Measurements from ENCODE around the gene FRMD4B.

Gene FRMD4B

GRCh38 chr3:69367586-69367985, 18.3 kb downstream of the FRMD4B start:
- FAIRE-seq (no peak), DNase-seq (ENCODE audit: insufficient read length, low spot score) (no peak)
- no peak for TF ChIP-seq POLR2A (IDR thresholded peaks at IDR 0.05; ENCODE audit: low read depth, low read length)

DNA sequence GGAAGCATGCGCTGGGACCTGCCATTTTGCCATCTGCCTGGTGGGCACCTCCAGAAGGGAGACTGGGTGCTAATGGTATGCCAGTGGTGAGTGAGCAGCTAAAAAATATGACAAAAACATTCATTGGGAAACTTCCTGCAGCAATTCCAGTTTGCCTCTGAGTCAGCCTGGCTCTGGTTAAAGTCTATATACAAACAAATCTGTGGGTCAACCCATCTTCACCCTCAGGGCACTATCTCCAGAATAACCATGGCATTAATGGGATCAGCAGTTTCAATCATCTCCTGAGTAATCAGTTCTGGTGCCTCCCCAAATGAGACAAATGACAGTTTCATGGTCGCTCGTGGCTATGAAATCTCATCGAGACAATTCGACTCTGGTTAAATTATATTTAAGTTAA, 21.5 kb downstream of the FRMD4B start:
- no peak for DNase-seq (ENCODE audit: insufficient read length, low spot score)
- FAIRE-seq = no peak
- no peak for TF ChIP-seq POLR2A (IDR thresholded peaks at IDR 0.05; ENCODE audit: low read depth, low read length)

GRCh38 chr3:69360690-69361089, 25.2 kb downstream of the FRMD4B start:
- no peak for TF ChIP-seq POLR2A (IDR thresholded peaks at IDR 0.05; ENCODE audit: low read depth, low read length)
- FAIRE-seq (no peak), DNase-seq (ENCODE audit: insufficient read length, low spot score) (no peak)

- DNase-seq (ENCODE audit: insufficient read length, low spot score) = no peak
- TF ChIP-seq POLR2A (IDR thresholded peaks at IDR 0.05; ENCODE audit: low read depth, low read length) = no peak
- FAIRE-seq = no peak
These were observed 26.0 kb downstream of the FRMD4B start for GRCh38 chr3:69359916-69360315.

- no peak for TF ChIP-seq POLR2A (IDR thresholded peaks at IDR 0.05; ENCODE audit: low read depth, low read length)
- FAIRE-seq = no peak
- no peak for DNase-seq (ENCODE audit: insufficient read length, low spot score)
These were observed 26.5 kb downstream of the FRMD4B start for GRCh38 chr3:69359339-69359893.

DNA sequence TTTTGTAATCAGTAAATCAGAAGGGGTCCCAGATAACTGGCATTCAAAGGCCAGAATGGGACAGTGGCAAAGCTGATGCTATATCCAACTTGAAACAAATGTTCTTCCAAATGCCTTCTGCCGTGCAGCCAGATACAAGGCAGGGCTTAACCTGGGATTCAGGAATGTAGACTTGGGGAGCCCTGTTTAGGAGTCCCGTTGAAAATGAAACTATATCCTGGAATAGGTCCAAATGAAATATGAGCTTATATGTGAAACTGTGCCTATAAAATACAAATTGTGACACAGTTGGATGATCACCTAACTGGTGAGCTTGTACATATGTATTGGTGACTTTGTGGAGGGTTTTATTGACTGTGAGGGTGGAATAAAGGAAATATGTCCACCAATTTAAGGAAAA, 28.7 kb downstream of the FRMD4B start:
- no peak for FAIRE-seq
- no peak for TF ChIP-seq POLR2A (IDR thresholded peaks at IDR 0.05; ENCODE audit: low read depth, low read length)
- no peak for DNase-seq (ENCODE audit: insufficient read length, low spot score)

DNA sequence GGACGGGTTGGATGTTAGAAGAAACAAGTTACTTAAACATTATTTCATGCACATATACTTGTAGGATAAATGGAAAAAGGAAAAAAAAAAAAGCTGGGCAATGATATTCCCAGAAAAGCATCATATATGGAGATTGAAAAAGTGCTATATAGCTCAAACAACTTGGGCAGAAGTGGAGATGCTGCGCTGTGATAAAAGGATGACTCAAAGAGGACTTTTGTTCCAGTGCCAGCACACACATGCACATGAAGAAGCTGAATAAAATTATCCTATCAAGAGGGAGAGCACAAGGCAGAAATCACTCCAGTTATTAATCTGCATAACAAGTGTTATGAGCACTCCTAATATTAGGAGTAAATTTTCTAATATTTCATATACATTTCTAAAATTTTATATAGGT, 30.9 kb downstream of the FRMD4B start:
- no peak for FAIRE-seq
- no peak for DNase-seq (ENCODE audit: insufficient read length, low spot score)
- TF ChIP-seq POLR2A (IDR thresholded peaks at IDR 0.05; ENCODE audit: low read depth, low read length) = no peak

DNA sequence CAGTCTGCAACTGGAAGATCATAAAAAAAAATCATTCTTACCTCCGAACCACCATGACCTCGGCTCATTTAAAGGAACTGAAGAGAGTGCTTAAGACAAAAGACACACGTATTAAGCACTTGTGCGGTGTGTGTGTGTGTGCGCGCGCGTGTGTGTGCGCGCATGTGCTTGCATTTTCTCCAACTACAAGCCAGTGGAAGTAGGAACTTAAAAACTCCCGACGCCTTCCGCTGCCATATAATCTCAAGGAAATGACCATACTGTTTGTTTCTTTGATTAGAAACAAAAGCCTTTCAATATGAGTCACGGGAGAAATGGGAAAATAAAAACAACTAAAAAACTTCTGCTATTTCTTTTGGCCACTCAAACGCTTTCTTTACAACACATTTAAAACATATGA, 32.4 kb downstream of the FRMD4B start:
- FAIRE-seq (no peak), DNase-seq (ENCODE audit: insufficient read length, low spot score) (no peak)
- TF ChIP-seq POLR2A (IDR thresholded peaks at IDR 0.05; ENCODE audit: low read depth, low read length) = no peak

DNA sequence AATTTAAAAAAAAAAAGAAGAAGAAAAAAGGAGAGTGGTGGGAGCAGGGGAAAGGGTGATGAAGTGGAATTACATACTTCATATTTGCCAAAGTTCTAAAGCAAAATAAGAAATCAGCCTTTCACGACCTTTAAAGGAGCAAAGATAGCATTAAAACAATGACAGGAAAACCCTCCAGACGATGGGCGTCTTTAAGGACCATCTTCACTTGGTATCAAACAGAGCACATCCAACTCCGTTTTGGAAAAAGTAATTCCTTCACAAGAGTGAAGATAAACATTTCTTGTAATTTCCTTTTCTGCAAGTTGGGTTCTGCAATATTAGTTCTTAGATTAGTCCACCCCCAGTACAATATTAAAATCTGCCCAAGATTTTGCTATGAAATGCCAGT, 32.8 kb downstream of the FRMD4B start:
- DNase-seq (ENCODE audit: insufficient read length, low spot score) = no peak
- no peak for FAIRE-seq
- no peak for TF ChIP-seq POLR2A (IDR thresholded peaks at IDR 0.05; ENCODE audit: low read depth, low read length)

- no peak for DNase-seq (ENCODE audit: insufficient read length, low spot score)
- no peak for FAIRE-seq
- TF ChIP-seq POLR2A (IDR thresholded peaks at IDR 0.05; ENCODE audit: low read depth, low read length) = no peak
These were observed 33.4 kb downstream of the FRMD4B start for GRCh38 chr3:69352305-69353087.

DNA sequence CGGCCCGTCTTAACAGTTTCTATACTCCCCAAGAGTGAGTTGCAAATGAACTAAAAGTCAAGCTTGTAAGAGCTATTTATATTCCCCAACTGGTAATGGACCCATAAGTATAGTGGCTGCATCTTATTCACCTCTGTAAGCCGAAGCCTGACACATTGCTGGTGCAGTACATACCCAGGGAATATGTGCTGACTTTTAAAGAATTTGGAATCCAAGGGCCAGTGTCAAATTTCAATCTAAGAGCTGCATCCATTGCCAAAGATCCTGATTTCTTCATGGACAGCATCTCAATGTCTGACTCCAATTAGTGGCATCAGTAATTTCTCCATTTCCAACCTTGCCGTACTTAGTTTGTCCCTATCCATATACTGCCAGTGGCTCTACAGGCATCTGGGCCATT, 42.0 kb downstream of the FRMD4B start:
- no peak for DNase-seq (ENCODE audit: insufficient read length, low spot score)
- FAIRE-seq = no peak
- TF ChIP-seq POLR2A (IDR thresholded peaks at IDR 0.05; ENCODE audit: low read depth, low read length) = no peak

GRCh38 chr3:69342074-69342473, 43.8 kb downstream of the FRMD4B start:
- DNase-seq (ENCODE audit: insufficient read length, low spot score) = no peak
- no peak for TF ChIP-seq POLR2A (IDR thresholded peaks at IDR 0.05; ENCODE audit: low read depth, low read length)
- no peak for FAIRE-seq

DNA sequence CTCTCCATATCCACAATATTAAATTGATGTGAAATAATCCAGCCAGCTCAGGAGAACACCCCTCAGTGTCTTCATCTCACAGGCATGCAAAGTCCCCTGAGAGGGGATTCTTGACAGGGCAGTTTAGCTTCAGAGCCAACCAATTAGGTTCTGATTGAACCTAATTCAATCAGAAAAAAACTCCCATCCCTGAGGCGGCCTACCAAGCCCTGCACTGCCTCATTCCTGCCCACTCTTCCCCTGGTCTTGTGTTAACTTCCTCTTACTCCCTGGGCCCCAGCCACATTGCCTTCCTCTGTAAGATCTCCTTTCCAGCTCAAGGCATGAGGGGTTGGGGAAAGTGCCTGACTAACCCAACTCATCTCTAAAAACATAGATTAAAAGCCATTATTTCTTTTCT, 46.1 kb downstream of the FRMD4B start:
- FAIRE-seq = no peak
- no peak for TF ChIP-seq POLR2A (IDR thresholded peaks at IDR 0.05; ENCODE audit: low read depth, low read length)
- DNase-seq (ENCODE audit: insufficient read length, low spot score) = no peak

- FAIRE-seq (no peak), DNase-seq (ENCODE audit: insufficient read length, low spot score) (no peak)
- TF ChIP-seq POLR2A (IDR thresholded peaks at IDR 0.05; ENCODE audit: low read depth, low read length) = no peak
These were observed 47.0 kb downstream of the FRMD4B start for GRCh38 chr3:69338911-69339310.

GRCh38 chr3:69332934-69333333, 53.0 kb downstream of the FRMD4B start:
- TF ChIP-seq POLR2A (IDR thresholded peaks at IDR 0.05; ENCODE audit: low read depth, low read length) = no peak
- FAIRE-seq = no peak
- DNase-seq (ENCODE audit: insufficient read length, low spot score) = no peak

All from H54 (cell line).